Measurements from ENCODE around the gene IRF2BP2.

The IRF2BP2 gene

GRCh38 chr1:234555390-234556024, 54.5 kb downstream of the IRF2BP2 start:
- DNase-seq (ENCODE audit: low read depth), result no peak

- no peak for DNase-seq (ENCODE audit: low read depth)
These were observed 55.2 kb downstream of the IRF2BP2 start for GRCh38 chr1:234554698-234555311.
